SK-N-SH (cell line): ENCODE measurements around the gene FAM229A. TPM values are rescaled to one million over a fixed set of nuclear protein-coding genes. Genes with fewer than 3 reads are reported as not detected.

Experiments used
- CTCF ChIA-PET: fragments of 300-600, 350-600 bp; formaldehyde crosslinking; extraction: SDS; loops from one replicate; lab custom pipeline; 2021; lab: Yijun Ruan, JAX
- POLR2A ChIA-PET: fragments of 350-600 bp; sonication (Branson Sonifier 250); formaldehyde crosslinking; extraction: SDS; loops from one replicate; lab custom pipeline; 2020; ENCODE audit warnings: antibody characterized with exemption, inconsistent platforms; lab: Yijun Ruan, JAX
- DNase-seq: peaks from one replicate; pipeline ENCODE4 v3.0.0; 2012
- H2AFZ ChIP-seq: fragments of 200-600 bp; sonication (generic); 2 replicates; pipeline ENCODE4 v1.8.1; 2016; ENCODE audit warnings: antibody characterized with exemption, mild to moderate bottlenecking, low read depth
- H3F3A ChIP-seq: fragments of 200-600 bp; sonication (generic); replicated peaks from 2 replicates; pipeline ENCODE3; 2016; ENCODE audit warnings: antibody characterized with exemption, mild to moderate bottlenecking; ENCODE audit not compliant: insufficient read depth
- H3K27ac ChIP-seq, 2 experiments: fragments of 200-500 bp in 1 of 2; fragments of 200-600 bp in 1 of 2; sonication (Bioruptor generic) in 1 of 2; sonication (generic), shearing (Covaris generic) in 1 of 2; 2 replicates each; pipeline versions ENCODE4 v1.5.1 to v1.6.1; 2014 to 2016; ENCODE audit warnings: low read depth in 2 of 2, inconsistent platforms in 1 of 2, low read length in 1 of 2, mild to moderate bottlenecking in 1 of 2, mixed read lengths in 1 of 2
- H3K27me3 ChIP-seq: fragments of 200-600 bp; sonication (generic), shearing (Covaris generic); 2 replicates; pipeline ENCODE4 v1.6.1; 2016; ENCODE audit warnings: mixed run types; ENCODE audit not compliant: insufficient read depth
- H3K36me3 ChIP-seq, 2 experiments: fragments of 200-500 bp in 1 of 2; fragments of 200-600 bp in 1 of 2; sonication (Bioruptor generic) in 1 of 2; sonication (generic) in 1 of 2; replicated peaks in 1 of 2; 2 replicates each; pipeline versions ENCODE3 to v1.5.1; 2014 to 2016; ENCODE audit warnings: low read length in 1 of 2, mild to moderate bottlenecking in 1 of 2; ENCODE audit not compliant: insufficient read depth in 2 of 2, control insufficient read depth in 1 of 2
- H3K4me1 ChIP-seq, 2 experiments: fragments of 200-500 bp in 1 of 2; fragments of 200-600 bp in 1 of 2; sonication (Bioruptor generic) in 1 of 2; sonication (generic), shearing (Covaris generic) in 1 of 2; 2 replicates each; pipeline versions ENCODE4 v1.5.1 to v1.6.1; 2014 to 2016; ENCODE audit warnings: low read depth in 1 of 2, low read length in 1 of 2, mixed run types in 1 of 2; ENCODE audit not compliant: insufficient read depth in 2 of 2, control insufficient read depth in 1 of 2
- H3K4me2 ChIP-seq: fragments of 200-600 bp; sonication (generic), shearing (Covaris generic); 2 replicates; pipeline ENCODE4 v1.6.1; 2017; ENCODE audit warnings: mixed run types
- H3K4me3 ChIP-seq, 2 experiments: fragments of 200-500 bp in 1 of 2; fragments of 200-600 bp in 1 of 2; sonication (Bioruptor generic) in 1 of 2; sonication (generic), shearing (Covaris generic) in 1 of 2; 2 replicates each; pipeline versions ENCODE4 v1.5.1 to v1.8.1; 2014 to 2016; ENCODE audit warnings: low read depth in 2 of 2, inconsistent platforms in 1 of 2, low read length in 1 of 2, mild to moderate bottlenecking in 1 of 2, mixed read lengths in 1 of 2, moderate library complexity in 1 of 2
- H3K79me2 ChIP-seq: fragments of 200-600 bp; sonication (generic); 2 replicates; pipeline ENCODE4 v1.8.1; 2017; ENCODE audit warnings: mild to moderate bottlenecking; ENCODE audit not compliant: insufficient read depth
- H3K9ac ChIP-seq: fragments of 200-600 bp; sonication (generic); 2 replicates; pipeline ENCODE4 v1.6.1; 2017; ENCODE audit warnings: mixed run types
- H3K9me2 ChIP-seq: fragments of 200-600 bp; sonication (generic); 2 replicates; pipeline ENCODE4 v1.6.1; 2017; ENCODE audit warnings: mixed run types
- H3K9me3 ChIP-seq: fragments of 200-600 bp; sonication (generic); 2 replicates; pipeline ENCODE4 v1.6.1; 2017; ENCODE audit warnings: mixed run types, mild to moderate bottlenecking, moderate library complexity
- H4K20me1 ChIP-seq: fragments of 200-600 bp; sonication (generic); 2 replicates; pipeline ENCODE4 v1.6.1; 2017; ENCODE audit warnings: mild to moderate bottlenecking, mixed run types; ENCODE audit not compliant: insufficient read depth
- CHD2 ChIP-seq: fragments of 150-350 bp; IDR thresholded peaks from 2 replicates; pipeline ENCODE4 v1.6.1; 2018; ENCODE audit warnings: low read length; ENCODE audit not compliant: partially characterized antibody
- ELF1 ChIP-seq: IDR thresholded peaks from 2 replicates; pipeline ENCODE4 v1.4.0; 2012
- EP300 ChIP-seq, 2 experiments: IDR thresholded peaks; 2 replicates each; pipeline versions ENCODE4 v1.4.0 to v1.6.1; 2012; ENCODE audit warnings: borderline replicate concordance in 1 of 2, low read depth in 1 of 2, low read length in 1 of 2
- FOSL2 ChIP-seq: IDR thresholded peaks from 2 replicates; pipeline ENCODE4 v1.4.0; 2012; ENCODE audit warnings: low read depth, mild to moderate bottlenecking, moderate library complexity, borderline replicate concordance
- GABPA ChIP-seq: IDR thresholded peaks from 2 replicates; pipeline ENCODE4 v1.4.0; 2012; ENCODE audit warnings: low read depth, mild to moderate bottlenecking
- JUND ChIP-seq: IDR thresholded peaks from 2 replicates; pipeline ENCODE4 v1.4.0; 2012
- MXI1 ChIP-seq: IDR thresholded peaks from 2 replicates; pipeline ENCODE4 v1.6.1; 2012; ENCODE audit warnings: mild to moderate bottlenecking, low read depth, low read length, improper control_type of control experiment
- NFIC ChIP-seq: IDR thresholded peaks from 2 replicates; pipeline ENCODE4 v1.4.0; 2012; ENCODE audit warnings: borderline replicate concordance
- POLR2AphosphoS5 ChIP-seq: IDR thresholded peaks from 2 replicates; pipeline ENCODE4 v1.6.1; 2012; ENCODE audit warnings: low read depth, low read length
- RFX5 ChIP-seq: IDR thresholded peaks from 2 replicates; pipeline ENCODE4 v1.6.1; 2012; ENCODE audit warnings: mild to moderate bottlenecking, improper control_type of control experiment, low read length
- SMC3 ChIP-seq: IDR thresholded peaks from 2 replicates; pipeline ENCODE4 v1.6.1; 2012; ENCODE audit warnings: low read depth, low read length, improper control_type of control experiment
- TAF1 ChIP-seq: IDR thresholded peaks from 2 replicates; pipeline ENCODE4 v1.6.1; 2012; ENCODE audit warnings: low read depth, mild to moderate bottlenecking, low read length, moderate library complexity, borderline replicate concordance
- TCF12 ChIP-seq: IDR thresholded peaks from 2 replicates; pipeline ENCODE4 v1.4.0; 2012
- TEAD4 ChIP-seq: IDR thresholded peaks from 2 replicates; pipeline ENCODE4 v1.4.0; 2012; ENCODE audit warnings: mild to moderate bottlenecking, borderline replicate concordance; ENCODE audit not compliant: insufficient read depth
- WGBS: methylation state at CpG from one replicate; pipeline ENCODE4 v1.1.6; 2017; ENCODE audit warnings: low lambda C conversion rate; 5-methylcytosine and 5-hydroxymethylcytosine counted together
- polyA plus RNA-seq, 3 experiments: library from polyadenylated mRNA; depleted of rRNA; stranded (reverse); fragments of >200 nt; gene quantifications; 2 replicates each; pipeline ENCODE4 v1.2.3, GENCODE V29; 2012
- TF ChIP-seq, protein P1 (sequence below): IDR thresholded peaks from 2 replicates; pipeline ENCODE4 v1.4.0; 2012; ENCODE audit warnings: low read depth, borderline replicate concordance
- TF ChIP-seq, protein P2 (sequence below): fragments of 200-600 bp; sonication (generic); IDR thresholded peaks from 2 replicates; pipeline ENCODE4 v1.6.1; 2017; ENCODE audit warnings: antibody characterized with exemption, mild to moderate bottlenecking, moderate library complexity
- TF ChIP-seq, protein P3 (sequence below): IDR thresholded peaks from 2 replicates; pipeline ENCODE4 v1.4.0; 2012; ENCODE audit warnings: low read depth, borderline replicate concordance
- TF ChIP-seq, protein P4 (sequence below): fragments of 150-350 bp; IDR thresholded peaks from 2 replicates; pipeline ENCODE4 v1.6.1; 2016; ENCODE audit warnings: mild to moderate bottlenecking, low read depth, low read length

Gene FAM229A
- polyA plus RNA-seq, 1 of the 3 experiments (the other 2 are of a cell fraction) = 8.0 TPM

DNA sequence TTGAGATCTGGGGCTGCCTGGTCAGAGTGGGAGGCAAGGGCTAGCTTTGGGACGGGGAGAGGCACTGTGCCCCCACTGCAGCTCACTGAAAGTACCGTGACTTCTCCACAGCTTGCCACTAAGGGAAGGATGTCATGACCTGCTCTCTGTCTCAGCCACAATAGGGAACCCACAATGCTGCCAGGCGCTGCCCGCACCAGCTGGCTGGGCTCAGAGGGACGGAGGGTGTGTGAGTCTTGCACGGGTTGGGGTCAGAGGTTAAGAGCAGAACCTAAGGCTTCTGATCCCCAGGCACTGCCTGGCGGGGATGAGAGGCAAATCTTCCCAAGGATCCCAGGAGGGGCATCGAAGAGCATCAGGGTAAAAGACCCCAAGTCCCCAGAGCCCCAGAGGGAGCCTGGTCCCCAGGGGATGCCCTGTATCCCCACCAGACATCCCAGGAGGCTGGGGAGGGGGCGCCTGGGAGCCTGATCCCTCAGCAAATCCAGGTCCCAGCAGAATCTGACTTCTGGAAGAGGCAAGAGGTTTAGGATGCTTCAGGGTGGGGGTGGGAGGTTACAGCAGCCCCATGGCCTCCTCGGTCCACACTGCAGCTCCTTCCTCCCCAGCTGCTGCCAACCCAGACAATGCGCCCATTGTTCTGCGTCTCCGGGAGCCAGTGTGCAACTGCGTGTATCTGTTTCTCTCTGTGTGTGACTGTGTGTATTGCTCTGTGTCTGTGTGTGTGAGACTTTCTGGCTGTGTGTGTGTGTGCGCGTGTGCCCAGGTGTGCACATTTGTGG, 24.2 kb downstream of the FAM229A start:
- peaks cover 20% of the 10 kb centered on the region for H4K20me1 ChIP-seq
- no peaks in the 10 kb centered on the region for H3K9me2 ChIP-seq
- no peak overlapping the region for H3K4me3 ChIP-seq
- H2AFZ ChIP-seq = no peak overlapping the region
- TF ChIP-seq EP300 (IDR thresholded peaks at IDR 0.05; ENCODE audit: borderline replicate concordance in 1 of 2, low read depth in 1 of 2, low read length in 1 of 2) (no peak), TAF1 (no peak), JUND (no peak), NFIC (no peak), FOSL2 (no peak), SMC3 (no peak), POLR2AphosphoS5 (no peak), TCF12 (no peak), ELF1 (no peak), CHD2 (no peak), MXI1 (no peak), TEAD4 (no peak), GABPA (no peak), RFX5 (no peak)
- TF ChIP-seq, protein P1, sequence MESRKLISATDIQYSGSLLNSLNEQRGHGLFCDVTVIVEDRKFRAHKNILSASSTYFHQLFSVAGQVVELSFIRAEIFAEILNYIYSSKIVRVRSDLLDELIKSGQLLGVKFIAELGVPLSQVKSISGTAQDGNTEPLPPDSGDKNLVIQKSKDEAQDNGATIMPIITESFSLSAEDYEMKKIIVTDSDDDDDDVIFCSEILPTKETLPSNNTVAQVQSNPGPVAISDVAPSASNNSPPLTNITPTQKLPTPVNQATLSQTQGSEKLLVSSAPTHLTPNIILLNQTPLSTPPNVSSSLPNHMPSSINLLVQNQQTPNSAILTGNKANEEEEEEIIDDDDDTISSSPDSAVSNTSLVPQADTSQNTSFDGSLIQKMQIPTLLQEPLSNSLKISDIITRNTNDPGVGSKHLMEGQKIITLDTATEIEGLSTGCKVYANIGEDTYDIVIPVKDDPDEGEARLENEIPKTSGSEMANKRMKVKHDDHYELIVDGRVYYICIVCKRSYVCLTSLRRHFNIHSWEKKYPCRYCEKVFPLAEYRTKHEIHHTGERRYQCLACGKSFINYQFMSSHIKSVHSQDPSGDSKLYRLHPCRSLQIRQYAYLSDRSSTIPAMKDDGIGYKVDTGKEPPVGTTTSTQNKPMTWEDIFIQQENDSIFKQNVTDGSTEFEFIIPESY = no peak
- TF ChIP-seq, protein P2, sequence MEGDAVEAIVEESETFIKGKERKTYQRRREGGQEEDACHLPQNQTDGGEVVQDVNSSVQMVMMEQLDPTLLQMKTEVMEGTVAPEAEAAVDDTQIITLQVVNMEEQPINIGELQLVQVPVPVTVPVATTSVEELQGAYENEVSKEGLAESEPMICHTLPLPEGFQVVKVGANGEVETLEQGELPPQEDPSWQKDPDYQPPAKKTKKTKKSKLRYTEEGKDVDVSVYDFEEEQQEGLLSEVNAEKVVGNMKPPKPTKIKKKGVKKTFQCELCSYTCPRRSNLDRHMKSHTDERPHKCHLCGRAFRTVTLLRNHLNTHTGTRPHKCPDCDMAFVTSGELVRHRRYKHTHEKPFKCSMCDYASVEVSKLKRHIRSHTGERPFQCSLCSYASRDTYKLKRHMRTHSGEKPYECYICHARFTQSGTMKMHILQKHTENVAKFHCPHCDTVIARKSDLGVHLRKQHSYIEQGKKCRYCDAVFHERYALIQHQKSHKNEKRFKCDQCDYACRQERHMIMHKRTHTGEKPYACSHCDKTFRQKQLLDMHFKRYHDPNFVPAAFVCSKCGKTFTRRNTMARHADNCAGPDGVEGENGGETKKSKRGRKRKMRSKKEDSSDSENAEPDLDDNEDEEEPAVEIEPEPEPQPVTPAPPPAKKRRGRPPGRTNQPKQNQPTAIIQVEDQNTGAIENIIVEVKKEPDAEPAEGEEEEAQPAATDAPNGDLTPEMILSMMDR = no peak
- TF ChIP-seq, protein P3, sequence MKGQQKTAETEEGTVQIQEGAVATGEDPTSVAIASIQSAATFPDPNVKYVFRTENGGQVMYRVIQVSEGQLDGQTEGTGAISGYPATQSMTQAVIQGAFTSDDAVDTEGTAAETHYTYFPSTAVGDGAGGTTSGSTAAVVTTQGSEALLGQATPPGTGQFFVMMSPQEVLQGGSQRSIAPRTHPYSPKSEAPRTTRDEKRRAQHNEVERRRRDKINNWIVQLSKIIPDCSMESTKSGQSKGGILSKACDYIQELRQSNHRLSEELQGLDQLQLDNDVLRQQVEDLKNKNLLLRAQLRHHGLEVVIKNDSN = no peak
- TF ChIP-seq, protein P4, sequence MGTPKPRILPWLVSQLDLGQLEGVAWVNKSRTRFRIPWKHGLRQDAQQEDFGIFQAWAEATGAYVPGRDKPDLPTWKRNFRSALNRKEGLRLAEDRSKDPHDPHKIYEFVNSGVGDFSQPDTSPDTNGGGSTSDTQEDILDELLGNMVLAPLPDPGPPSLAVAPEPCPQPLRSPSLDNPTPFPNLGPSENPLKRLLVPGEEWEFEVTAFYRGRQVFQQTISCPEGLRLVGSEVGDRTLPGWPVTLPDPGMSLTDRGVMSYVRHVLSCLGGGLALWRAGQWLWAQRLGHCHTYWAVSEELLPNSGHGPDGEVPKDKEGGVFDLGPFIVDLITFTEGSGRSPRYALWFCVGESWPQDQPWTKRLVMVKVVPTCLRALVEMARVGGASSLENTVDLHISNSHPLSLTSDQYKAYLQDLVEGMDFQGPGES = no peak
- no peaks in the 10 kb centered on the region for H3K27me3 ChIP-seq
- peaks cover 6% of the 10 kb centered on the region for H3F3A ChIP-seq
- CTCF ChIA-PET = interaction anchor here (1.4 to 3.7 kb wide), 2 partner anchors 13 to 75 kb away, joined by 4 to 24 read pairs; no protein-coding TSS in a partner anchor
- H3K9me3 ChIP-seq = no peaks in the 10 kb centered on the region
- H3K4me2 ChIP-seq = no peak overlapping the region
- H3K27ac ChIP-seq = no peak overlapping the region
- 79% methylated on average over 11 of the region's 16 CpGs for WGBS
- peaks cover 8 to 23% of the 10 kb centered on the region in 2 experiments; a peak in 3 of 4 replicates for H3K4me1 ChIP-seq
- H3K9ac ChIP-seq = no peak overlapping the region
- H3K79me2 ChIP-seq = peaks cover 29% of the 10 kb centered on the region
- DNase-seq = no peak
- H3K36me3 ChIP-seq = peaks cover 13% of the 10 kb centered on the region in 2 experiments
- POLR2A ChIA-PET = interaction anchor here (1.3 kb wide), 1 partner anchor 13 kb away, joined by 5 read pairs; no protein-coding TSS in a partner anchor
